Dedifferentiated amniotic fluid mesenchymal stem cell (primary cell): ENCODE data around the gene ADCY6.

Experiments used
- DNase-seq: peaks from one replicate; pipeline ENCODE4 v3.0.0-alpha.2; 2016; ENCODE audit errors: extremely low spot score

ADCY6 gene

DNA sequence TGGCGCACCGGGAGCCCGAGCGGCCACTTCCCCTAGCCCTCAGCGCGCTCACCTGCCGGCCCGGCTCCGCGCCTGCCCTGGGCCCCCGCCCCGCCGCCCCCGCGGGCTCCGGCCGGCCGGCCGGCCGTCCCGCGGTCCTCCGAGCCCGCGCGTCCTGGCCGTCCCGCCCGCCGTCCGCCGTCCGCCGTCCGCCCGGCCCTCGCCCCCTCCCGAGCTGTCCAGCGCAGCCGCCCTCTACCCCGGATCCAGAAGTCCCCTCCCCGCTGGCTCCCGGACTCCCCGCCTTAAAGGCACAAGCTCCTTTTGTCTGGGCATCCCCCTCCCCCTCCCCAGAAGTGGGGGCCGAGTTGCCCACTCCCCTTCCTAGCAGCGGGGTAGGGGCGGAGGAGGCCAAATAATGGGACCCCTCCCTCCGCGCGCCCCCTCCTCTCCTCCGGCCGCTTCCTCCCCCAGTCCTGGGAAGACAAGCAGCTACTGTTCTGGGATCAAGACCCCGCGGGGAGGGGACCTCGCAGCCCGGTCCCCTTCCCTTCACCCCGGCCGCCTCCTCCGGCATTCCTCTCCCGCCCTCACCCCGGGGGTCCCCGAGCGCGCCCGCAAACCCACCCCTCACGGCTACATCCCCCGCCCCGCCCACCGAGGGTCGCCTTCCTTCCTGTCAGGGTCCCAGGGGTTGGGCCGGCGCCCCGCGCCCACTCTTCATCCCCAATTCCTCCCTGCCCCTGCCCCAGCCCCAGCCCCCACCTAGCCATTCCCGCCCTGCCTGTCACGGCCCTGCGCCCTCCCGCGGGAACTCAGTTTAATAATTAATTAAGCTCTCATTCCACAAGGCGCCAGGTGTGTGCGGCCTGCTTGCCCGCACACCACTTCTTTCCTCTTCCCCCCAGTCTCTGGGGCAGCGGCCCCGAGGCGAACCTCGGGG lies at the start of gene ADCY6:
TSS of gene ADCY6 (minus strand) at position 236 of the 922 bp plus-strand sequence. CDS start 5,655 bp downstream, outside the sequence.
- peak; percentile 67 for DNase-seq

GRCh38 chr12:48838048-48838447 lies 49.2 kb upstream of the ADCY6 start:
- no peak for DNase-seq

DNA sequence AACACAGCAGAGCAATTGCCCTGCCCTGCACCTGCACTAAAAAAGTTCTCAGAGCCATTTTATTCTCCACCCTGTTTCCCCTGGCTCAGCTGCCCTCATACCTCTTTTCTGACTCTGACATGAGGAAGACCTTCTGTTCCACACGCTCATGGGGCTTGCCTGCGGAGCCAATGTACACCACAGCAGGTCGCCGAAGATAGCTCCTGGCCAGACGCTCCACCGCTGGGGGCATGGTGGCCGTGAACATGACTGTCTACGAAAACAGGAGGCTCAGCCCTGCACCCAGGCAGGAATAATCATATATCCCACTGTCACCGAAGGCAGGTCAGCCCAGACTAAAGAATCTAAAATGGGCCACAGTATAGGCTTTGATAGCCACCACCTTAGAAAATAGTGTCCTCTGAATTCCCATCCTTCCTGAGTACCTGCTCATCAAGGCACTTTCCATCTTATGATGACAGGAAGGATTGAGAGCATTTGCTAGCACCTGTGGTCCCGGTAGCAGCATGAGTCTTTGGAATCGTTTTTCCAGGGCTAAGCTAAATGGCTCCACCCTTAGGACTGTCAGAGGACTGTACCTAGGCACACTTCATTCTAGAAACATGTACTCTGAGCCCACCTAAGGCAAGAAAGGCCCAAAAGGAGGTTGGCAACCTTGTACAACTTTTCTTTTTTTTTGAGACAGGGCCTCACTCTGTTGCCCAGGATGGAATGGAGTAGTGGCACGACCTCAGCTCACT lies 43.6 kb upstream of the ADCY6 start:
- no peak for DNase-seq

DNA sequence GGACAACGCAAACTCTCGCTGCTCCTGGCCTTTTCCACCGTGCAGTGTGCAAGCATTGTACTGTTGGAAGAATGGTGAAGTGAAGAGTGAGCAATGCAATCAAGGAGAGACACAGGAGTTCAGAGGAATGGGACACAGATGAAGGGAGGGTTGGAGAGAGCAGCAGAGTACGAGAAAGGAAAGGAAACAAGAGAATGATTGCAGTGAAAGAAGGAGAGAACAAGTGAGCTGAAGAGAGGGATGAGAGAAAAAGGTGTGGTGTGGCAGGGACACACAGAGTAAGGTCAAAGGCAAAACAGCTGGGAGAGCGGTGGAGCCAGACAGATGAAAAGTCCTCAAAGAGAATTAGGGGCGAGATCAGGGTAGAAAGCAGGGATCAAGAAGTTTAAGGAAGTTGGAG lies 42.4 kb upstream of the ADCY6 start:
- no peak for DNase-seq

DNA sequence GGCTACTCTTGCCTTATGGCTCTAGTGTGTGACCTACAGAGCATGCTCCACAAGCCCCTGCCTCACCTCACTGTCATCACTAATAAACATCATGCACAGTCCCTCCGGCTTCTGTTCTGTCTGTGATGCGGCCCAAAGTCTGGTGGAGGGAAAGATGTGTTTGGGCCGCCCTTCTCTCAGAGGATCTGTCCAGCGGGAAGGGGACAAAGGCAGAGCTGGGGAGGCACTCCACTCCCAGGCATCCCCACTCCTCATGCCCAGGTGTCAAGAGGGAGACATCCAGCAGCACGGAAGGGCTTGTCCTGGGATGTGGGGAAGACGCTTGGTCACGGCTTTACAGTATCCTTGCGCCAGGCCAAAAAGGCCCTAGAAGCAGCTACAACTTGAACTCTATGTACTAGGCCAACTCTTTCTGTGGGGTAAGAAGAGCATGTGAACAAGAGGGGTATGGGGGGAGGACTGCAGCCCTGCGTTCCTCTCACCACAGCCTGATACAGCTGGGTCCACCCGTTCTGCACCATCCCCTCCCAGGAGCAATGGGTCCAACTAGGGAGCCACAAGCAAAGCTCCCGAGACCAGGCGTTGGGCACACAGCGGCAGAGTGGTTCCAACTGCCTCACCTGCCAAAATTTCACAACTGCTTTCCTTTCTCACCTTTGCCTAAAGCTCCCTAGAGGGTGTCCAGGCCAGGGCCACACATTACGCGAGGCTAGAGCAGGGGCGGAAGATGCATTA lies 40.1 kb upstream of the ADCY6 start:
- DNase-seq = no peak

DNA sequence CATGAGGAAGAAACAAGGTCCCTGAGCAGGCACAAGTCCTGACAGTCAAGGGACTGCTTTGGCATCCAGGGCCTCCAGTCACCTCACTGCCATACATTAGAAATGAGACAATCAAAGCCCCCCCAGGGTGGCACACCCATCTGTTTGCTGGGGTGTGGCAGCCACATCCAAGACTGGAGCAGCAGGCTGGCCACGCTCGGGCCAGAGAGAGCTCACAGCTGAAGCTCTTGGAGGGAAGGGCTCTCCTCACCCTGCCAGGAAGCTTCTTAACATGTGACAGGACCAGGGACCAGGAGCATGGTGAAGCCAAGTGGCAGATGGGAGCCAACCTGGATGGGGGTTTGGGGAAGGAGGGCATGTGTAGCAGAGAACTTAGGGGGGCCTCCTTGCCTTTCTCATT lies 39.4 kb upstream of the ADCY6 start:
- no peak for DNase-seq

DNA sequence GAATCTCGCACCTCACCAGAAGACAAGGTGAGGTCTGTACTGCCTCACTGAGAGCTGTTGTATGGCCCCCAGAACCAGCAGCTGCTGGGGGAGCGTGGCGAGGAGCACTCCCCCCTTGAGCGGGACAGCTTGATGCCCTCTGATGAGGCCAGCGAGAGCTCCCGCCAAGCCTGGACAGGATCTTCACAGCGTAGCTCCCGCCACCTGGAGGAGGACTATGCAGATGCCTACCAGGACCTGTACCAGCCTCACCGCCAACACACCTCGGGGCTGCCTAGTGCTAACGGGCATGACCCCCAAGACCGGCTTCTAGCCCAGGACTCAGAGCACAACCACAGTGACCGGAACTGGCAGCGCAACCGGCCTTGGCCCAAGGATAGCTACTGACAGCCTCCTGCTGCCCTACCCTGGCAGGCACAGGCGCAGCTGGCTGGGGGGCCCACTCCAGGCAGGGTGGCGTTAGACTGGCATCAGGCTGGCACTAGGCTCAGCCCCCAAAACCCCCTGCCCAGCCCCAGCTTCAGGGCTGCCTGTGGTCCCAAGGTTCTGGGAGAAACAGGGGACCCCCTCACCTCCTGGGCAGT lies 38.7 kb upstream of the ADCY6 start:
- DNase-seq = no peak

DNA sequence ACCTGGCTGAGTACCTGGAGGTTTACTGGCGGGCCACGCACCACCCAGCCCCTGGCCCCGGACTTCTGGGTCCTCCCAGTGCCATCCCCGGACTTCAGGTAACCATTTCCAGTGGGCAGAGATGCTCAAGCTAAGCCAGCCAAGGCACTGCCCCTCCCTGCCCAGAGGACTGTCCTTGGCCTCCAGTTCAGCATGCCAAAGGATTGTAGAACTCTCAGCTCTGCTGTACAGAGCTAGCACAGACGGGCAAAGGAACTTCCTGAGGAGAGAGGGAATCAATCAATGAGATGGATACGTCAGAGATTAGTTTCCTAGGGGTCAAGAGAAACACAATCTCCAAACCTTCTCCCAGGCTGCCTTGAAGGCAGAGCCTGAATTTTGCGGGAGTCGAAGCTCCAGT lies 38.1 kb upstream of the ADCY6 start:
- DNase-seq = no peak

- DNase-seq = no peak
These were observed 37.4 kb upstream of the ADCY6 start for GRCh38 chr12:48826209-48826855.

GRCh38 chr12:48824905-48825304 lies 36.0 kb upstream of the ADCY6 start:
- no peak for DNase-seq

GRCh38 chr12:48824112-48824511 lies 35.2 kb upstream of the ADCY6 start:
- no peak for DNase-seq

GRCh38 chr12:48823281-48823680 lies 34.4 kb upstream of the ADCY6 start:
- DNase-seq = no peak

DNA sequence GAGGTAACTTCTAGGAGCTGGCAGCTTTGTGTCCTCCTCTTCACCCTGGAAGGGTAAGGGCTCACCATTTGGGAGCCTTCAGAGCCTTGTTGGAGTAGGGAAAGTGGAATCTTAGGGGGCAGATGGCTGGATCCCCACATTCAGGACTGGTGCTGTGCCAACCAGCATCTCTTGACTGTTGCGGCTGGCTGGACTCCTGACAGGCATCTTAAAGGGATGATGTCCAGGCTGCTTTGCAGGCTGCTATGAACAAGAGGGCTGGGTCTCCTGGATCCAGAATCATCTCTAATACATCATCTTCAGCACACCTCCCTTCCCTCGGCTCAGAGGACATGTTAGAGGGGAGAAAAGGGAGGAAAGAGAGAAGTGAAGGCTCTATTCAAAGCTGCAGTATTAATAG lies 33.8 kb upstream of the ADCY6 start:
- DNase-seq = no peak

DNA sequence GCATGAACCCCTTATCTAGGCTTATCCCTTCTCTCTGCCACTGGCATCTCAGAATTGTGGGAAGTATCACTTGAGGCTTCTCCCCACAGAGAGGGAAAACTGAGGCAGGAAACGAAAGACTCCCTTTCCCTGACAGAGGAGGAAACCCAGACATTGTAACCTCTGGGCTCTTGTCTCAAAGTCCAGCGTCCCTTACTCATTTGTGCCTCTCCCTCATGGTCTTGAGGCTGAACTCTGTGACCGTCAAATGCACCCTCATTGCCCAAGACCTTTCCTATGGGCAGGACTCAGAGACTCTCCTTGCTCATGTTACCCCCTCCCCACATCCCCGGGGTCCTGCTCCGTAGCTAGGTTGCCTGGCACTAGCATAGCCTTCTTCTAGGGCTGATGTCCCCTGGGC lies 33.2 kb upstream of the ADCY6 start:
- DNase-seq = no peak

- DNase-seq = no peak
These were observed 31.3 kb upstream of the ADCY6 start for GRCh38 chr12:48819986-48820725.

- DNase-seq = no peak
These were observed 30.1 kb upstream of the ADCY6 start for GRCh38 chr12:48818831-48819590.

DNA sequence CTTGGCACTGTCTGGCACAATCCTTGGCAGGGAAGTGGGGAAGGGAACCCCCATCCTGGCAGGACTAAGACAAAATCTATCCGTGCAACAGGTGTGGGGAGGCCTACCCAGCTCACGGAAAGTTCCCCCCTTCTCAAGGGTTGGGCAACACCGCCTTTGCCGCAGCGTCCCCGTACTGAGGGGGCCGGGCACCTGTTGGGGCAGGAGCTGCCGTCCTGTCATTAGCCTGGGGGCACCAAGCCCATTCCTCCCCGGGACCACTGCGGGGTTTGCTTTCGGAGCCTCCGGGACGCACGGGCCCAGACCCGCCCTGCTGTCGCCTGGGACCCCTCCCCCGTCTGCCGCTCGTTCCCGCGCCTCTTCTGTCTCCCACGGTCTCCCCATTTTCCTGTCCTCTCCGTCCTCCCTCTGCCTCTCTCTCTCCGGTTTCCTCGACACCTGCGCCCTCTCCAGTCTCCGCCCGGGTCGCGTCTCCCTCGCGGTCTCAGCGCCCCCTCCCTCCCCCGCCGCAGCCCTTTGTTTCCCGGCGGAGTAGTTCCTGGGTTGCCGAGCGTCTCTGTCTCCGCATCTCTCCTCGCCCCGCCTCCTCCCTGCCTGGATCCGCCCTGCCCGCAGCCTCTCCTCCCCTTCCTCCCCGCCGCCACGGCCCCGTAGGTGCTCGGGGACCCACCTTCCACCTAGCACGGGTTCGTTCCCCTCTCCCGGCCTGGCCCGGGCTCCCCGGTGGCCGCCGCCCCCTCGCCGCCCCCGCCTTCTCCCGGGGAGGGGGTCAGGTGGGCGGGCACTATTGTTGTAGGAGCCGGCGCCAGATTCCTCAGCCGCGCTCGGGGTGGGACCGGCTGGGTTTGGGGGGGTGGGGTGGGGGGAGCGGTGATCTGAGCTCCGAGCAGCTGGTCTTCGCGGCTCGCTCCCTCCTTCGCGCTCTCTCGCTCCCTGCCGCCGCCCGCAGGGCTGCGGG lies 29.3 kb upstream of the ADCY6 start, which contains the start of gene CACNB3:
TSS of gene CACNB3 (plus strand) at position 624 of the 958 bp plus-strand sequence. CDS start 434 bp downstream, outside the sequence.
- DNase-seq = no peak

DNA sequence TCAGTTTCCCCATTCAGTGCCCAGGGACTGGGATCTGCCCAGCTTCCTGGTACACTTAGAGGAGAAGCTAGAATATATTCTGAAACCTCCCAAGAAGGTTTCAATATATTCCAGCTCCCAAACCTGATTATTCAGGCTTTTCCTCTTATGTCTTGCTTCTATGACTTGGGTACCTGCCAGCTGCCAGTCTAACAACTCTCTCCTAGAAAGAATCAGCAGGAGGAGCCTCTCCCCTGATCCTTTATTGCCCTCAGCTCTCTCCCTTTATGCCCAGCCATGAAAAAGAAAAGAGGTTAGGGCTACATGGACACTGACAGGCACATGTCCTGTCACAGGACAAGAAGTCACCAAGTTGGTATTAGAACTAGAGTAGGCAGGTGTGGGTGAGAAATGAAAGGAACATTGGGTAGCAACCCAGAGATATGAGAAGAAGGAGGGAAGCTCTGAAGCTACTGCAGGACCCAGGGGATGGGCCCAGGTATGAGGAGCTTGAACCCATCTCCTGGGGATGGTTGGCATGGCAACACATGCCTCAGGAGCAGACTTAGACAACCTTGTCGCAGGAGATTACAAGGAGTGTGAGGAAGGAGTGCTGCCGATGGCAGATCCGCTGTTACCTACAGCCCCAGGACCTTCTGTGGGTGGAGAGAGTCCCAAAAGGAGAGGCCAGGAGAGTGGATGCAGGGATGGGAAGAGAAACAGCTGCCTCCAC lies 27.4 kb upstream of the ADCY6 start:
- DNase-seq = no peak
